Skeletal muscle cell (primary cell): ENCODE data around the gene GPER1.
"Not testable (repeated sequence)": the region's sequence is repeated elsewhere in the genome, so short reads cannot be mapped to it uniquely, and the experiment has no call there.

ENCODE experiments used
- DNase-seq: peaks from one replicate; pipeline ENCODE4 v3.0.0-alpha.2; 2010; ENCODE audit warnings: low read depth
- H3K4me3 ChIP-seq: 2 replicates; pipeline ENCODE4 v1.5.1; 2011; ENCODE audit warnings: low read depth, mild to moderate bottlenecking, control low read depth, low read length, moderate library complexity

GPER1 gene

DNA sequence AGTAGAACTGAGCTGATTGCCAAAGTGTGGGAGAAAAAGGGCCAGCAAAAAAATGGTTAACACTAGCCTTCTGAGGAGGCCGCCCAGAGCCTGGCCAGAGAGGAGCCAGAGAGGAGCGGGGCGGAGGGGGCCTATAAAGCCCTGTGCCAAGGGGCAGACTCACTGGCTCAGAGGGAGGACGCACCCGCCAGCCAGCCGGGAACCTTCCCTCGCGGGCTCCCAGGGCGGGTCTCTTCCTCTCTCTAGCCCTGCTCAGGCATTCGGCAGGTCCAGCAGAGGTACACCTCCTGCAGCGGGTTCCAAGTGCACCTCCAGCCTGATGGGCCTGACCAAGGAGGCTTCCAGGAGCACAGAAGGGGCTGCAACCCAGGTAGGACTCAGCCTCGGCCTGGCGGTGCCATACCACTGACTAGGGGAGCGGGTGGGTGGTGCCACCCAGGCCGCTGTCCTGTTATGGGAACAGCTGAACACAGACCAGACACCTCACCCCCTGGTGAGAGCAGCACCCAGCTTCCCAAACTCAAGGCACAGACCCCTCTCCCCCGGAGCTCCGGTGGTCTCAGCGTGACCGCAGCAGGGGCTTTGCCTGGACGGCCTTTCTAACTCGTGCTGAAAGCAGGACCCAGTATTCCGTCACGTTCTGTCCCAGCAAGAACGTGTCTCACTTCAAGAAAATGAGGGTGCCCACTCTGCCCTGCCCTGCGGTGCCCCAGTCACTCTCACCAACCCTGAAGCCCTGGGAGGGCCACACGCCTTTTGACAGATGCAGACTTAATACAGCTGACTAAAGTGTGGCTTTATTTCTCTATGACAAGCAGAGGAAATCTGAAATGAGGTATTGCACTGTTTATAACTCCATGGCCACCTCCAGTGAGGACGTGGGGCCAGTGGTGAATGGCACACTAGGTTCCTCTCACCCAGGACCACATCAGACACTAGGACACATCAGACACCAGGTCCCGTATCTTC, at the start of gene GPER1:
GPER1 (plus strand) TSS at position 162 of the 969 bp plus-strand sequence. CDS start 3,616 bp downstream, outside the sequence.
- peak within 1 kb of the TSS; percentile 50 for H3K4me3 ChIP-seq
- DNase-seq = no peak

DNA sequence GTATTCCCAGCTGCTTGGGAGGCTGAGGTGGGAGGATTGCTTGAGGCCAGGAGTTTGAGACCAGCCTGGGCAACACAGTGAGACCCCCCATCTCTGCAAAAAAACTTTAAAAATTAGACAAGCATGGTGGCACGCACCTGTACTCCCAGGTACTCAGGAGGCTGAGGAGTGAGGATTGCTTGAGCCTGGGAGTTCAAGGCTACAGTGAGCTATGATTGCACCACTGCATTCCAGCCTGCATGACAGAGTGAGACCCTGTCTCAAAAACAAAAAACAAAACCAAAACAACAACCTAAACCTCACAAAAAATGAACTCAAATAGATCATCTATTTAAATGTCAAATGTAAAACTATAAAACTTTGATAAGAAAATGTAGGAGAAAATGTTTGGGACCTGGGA, 47.7 kb upstream of the GPER1 start:
- DNase-seq, H3K4me3 ChIP-seq: not testable (repeated sequence)

DNA sequence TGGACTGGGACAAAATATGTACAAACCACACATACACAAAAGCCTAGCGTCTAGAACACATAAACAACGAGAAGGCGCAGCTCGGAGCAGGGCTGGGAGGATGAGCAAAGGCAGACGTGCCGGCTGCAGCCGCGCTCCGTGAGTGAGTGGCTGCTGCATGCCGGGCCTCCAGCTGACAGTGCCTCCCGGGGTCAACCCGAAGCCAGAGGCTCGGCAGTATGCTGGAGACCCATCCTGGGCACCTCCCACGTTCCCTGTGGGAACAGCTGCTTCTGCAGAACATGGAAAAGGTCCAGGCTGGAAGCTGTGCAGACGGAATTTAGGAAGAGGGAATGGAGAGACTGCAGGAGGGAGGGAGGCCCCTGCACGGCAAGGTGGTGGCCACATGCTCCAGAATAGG, 47.1 kb upstream of the GPER1 start:
- H3K4me3 ChIP-seq = no peak overlapping the region
- DNase-seq = peak; percentile 45

DNA sequence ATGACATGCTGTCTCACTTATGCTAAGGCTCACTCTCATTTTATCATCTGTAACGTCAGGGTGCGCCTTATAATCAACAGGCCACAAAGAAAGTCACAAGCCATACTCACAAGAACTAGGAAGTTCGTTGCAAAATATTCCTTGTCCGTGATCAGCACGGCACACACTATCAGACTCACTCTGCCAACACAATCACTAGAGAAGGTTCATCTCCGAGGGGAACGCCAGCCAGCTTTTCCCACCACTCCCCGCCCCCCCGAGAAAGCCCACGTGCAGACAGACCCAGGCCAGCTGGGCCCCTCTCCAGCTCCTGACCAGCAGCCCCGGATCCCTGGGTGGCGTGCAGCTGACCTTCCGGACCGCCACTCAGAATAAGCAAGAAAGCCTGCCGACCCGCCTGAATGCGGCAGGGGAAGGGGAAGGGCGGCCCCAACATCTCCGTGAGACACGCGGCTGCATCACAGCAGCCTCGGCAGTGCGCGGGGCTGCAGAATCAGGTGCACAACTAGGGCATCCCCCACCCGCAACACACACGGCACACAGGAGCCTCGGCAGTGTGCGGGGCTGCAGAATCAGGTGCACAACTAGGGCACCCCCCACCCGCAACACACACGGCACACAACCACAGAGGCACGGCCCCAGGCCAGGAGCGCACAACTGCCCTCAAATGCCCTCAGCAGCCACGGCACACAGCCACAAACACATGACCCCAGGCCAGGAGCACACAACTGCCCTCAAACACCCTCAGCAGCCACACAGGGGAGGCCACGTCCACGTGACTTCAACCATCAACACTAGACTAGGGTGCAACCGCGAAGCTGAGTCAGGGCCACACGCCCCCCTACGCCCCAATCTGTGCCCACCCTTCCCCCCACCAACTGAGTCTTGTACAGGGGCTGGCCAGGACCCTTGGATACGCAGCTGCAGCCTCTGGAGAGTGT, 46.1 kb upstream of the GPER1 start:
- H3K4me3 ChIP-seq = no peak overlapping the region
- no peak for DNase-seq

DNA sequence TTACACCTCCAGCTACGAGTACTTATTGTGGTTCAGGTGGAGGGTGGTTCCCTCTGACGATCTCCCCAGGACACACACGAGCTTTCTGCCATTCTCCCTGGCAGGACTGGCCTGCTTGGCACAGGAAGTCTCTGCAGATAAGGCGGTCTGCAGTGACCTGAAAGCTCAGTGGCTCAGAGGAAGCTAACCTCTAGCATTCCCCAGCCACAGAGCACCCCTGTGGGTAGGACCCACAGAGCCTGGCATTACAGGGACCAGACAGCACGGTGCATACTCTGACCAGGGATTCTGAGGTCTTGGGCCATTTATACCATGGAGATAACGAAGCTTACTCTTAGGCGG, 45.5 kb upstream of the GPER1 start:
- H3K4me3 ChIP-seq = no peak overlapping the region
- DNase-seq = no peak

DNA sequence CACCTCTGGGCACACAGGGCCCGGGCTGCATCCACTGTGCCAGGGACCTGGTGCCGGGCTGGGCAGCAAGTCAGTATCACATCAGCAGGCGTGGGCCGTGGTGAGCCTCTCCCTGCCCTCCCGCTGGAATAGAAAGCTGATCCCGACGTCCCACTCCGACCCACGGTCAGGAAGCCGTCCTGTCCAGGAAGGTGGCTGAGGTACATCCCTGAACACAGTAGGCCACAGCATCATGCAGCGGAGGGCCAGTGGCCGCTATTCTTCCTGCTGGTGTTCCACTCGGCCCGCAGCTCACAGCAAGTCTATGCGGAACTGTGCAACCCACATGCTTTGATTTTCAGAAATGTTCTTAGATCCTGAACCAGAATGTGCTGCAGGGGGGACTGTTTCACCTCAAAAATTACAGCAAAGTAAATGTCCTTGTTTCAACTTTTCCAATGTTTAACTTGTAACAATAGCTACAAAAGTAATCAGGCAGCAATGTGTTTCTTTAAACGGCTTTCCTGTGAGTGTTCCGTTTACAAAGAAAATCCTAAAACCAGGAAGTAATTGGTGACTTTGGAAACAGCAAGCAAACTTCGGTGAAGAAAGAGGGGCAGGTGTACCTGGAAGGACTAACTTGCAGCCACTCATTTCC, 44.2 kb upstream of the GPER1 start:
- no peak for DNase-seq
- H3K4me3 ChIP-seq = peak overlapping the region; percentile 37

DNA sequence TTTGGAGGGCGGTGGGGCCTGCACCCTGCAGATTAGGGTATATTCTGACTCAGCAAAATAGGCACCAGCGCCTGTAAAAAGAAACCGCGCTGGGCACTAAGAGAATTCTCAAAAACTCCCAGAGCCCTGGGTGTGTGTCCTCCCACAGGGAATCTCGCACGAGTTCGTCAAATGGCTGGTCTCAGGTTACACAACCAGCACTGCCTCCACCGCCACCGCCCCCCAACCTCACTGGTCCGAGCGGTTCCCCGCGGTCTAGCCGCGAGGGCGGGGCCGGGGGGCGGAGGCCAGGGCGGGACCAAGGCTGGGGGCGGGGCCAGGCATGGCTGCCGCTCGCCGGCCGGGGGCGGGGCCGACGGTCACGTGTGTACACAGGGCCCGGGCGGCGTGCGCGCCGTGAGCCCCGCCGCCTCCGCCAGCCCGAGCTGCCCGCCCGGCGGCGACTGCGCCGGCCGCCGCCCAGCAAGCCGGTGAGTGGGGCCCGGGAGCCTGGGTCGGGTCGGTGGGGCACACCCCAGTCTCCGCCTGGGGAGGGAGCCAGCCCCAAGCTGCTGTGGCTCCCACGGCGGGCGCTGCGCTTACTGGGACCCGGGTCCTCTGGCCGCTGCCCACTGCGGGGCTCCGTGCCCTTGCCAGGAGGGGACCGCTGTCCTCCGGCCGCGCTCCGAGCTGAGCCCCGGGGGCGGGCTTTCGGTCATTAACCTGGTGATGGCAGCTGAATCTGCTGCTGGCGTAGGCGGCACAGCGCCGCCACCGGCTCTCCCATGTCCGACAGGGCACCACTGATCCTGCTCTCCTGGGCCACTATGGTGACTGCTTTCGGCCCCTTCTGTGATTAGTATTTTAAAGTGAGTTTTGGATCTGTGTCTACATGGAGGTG, 43.5 kb upstream of the GPER1 start, which contains the start of gene GPR146:
GPR146 (plus strand) TSS at position 358 of the 880 bp plus-strand sequence. CDS start 12,970 bp downstream, outside the sequence.
- peak; percentile 87 for DNase-seq

DNA sequence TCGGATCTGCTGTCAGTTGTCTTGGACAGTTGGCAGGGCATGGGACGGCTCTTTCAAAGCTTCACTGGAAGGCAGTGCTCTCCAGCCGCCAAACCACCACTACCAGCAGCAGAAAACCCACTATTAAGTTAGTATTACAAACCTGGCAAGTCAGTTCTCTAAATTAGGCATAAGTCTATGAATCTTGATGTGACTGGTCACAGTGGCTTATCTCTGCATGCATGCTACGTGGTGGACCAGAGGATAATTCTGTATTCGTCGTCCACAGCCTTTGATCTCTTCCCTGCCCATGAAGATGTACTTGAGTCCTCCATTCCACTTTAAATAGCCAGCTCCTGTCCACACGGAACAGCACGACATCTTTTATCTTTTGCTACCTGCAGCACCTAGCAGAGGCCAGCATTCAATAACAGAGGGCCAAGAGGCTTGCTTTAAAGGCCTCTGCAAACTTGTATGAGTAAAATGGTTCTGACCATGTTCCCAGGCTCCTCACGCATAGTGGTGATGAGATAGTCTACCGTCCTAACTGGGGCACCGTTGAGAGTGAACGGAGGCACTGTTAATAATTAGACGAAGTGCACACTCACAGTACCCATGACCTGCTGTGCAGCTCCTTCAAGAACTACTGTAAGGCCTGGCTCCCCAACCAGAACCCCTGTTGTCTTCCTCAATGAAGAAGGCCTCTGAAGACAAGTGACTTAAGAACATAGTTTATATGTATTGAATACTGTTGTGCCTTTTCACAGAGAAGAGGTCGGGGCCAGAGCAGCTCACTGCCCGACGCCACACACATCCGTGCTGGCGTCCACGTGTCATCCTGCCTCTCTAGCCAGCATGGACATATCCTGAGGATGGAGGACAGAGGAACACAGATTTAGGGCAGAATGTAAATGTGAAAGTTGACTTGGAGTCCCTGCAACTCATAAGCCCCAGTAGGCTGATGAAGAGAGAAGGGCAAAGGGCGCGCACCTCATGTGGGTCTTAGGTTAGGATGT, 42.5 kb upstream of the GPER1 start:
- no peak for DNase-seq
- peak overlapping the region; percentile 69 for H3K4me3 ChIP-seq

More for the DNA sequence above, 43.5 kb upstream of the GPER1 start, which contains the start of gene GPR146:
- peak within 1 kb of the TSS; percentile 69 for H3K4me3 ChIP-seq

DNA sequence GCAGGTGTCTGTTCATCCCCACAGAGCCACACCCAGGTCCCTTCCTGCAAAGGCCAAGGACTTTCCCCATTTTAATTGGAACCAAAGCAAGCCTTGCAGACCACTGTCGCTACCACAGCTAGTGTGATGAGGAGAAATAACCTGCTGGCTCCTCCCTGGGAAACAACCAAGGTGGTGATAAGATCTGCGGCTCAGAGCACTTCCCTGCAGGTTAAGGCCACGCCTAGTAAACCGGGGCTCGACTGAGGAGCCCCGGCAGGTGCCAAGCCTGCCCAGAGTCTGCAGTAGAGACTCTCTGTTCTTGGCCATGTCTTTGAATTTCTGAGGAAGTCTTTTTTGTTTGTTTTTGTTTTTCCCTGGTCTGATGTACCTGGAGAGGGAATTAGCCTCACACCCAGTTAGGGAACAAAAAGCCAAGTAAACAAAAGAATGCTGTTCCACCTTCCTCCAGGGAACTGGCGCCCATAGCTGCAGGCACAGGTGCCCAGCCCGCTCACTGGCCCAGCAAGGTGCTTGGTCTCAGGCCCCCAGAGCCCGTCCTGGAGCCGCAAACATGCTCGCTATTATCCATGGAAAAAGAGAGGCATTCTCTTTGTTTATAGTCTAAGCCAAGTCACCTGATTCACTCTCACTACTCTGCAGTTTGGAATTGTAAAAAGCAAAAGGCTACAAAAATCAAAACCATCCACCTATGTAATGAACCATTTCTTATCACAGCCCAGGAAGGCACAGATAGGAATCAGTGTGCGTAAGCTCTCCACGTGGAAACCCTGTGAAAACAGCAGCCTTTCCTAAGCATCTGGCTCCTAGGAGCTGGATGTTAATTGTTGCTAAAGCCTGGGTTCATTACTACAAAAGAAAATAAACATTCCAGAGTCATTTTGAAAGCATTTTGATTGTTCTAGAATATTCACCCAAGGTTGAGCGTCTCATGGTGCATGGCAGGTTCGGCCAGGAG, 40.9 kb upstream of the GPER1 start:
- no peak overlapping the region for H3K4me3 ChIP-seq
- DNase-seq = no peak

DNA sequence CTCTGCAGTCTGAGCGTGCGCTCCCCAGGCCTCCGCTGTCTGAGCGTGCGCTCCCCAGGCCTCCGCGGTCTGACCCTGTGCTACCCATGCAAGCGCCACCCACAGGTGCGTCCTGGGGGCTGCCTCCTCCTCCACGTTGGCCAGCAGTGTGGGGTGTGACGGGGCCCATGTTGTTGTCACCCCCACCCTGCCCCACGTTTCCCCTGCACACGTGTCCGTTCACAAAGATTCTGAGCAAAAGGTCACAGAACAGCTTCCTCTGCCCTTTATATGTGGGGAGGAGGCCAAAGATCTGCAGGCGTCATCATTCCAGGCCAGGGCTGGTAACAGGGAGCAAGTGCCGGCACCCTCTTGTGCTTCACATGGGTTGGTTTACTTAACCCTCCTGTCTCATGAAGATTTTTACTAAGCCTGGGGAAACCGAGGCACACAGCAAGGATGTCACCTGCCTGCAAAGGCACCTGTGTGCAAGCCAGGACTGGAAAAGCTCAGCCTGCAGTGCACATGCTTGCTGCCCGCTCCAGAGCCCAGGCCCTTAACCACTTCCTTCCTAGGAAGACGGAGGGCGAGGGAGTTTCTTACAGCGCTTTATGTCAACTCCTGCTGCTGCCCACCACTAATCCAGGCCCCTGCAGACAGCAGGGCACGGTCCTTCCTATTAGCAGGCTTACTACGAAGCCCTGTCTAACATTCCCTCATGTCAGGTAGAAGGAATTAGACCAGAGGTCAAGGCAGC, 38.7 kb upstream of the GPER1 start:
- H3K4me3 ChIP-seq = no peak overlapping the region
- no peak for DNase-seq

DNA sequence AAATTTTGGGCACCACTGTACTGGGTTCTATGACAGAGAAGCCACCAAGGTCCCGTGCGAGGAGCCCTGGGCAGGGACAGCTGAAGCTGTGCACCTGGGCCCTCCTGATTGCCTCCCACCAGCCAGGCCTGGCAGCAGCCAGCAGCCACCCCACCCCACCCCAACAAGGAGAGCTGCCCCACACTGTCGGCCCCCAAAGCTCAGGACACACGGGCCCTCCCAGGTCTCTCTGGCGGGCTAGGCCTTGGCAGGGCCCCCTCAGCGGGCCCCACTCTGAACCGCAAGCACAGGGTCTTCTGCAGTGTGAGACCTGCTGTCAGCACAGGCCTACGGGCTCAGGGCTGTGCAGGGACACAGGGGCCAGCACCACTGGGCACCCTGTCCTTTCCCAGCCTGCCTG, 38.1 kb upstream of the GPER1 start:
- DNase-seq = no peak
- H3K4me3 ChIP-seq = no peak overlapping the region

DNA sequence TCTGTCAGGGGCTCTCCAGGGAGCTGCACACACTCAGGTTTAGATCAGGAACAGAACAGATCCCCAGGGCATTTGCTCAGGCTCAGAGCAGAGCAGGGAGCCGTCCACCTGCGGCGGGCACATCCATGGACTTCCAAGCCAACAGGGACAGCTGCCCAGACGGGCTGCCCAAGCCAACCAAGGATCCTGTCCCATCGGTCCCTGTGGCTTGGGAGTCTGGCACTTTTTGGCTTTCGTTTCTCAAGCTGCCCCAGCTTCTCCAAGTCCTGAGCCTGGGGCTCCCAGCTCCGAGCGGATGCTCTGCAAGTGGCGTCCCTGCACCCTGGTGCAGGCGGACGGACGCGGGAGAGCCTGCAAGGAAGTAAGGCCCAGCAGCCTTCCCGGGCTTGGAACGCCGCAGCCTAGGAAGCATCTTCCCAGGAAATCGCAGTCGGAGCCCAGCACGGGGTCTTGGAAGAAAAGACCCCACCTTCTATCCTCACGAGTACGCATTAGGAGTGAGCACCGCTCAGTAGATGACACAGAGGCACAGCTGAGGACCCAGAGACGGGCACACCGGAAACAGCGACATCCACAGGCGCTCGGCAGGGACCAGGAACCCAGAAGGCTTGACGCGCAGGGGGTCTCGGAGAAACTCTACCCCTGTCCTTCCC, 37.5 kb upstream of the GPER1 start:
- no peak overlapping the region for H3K4me3 ChIP-seq
- DNase-seq = no peak

DNA sequence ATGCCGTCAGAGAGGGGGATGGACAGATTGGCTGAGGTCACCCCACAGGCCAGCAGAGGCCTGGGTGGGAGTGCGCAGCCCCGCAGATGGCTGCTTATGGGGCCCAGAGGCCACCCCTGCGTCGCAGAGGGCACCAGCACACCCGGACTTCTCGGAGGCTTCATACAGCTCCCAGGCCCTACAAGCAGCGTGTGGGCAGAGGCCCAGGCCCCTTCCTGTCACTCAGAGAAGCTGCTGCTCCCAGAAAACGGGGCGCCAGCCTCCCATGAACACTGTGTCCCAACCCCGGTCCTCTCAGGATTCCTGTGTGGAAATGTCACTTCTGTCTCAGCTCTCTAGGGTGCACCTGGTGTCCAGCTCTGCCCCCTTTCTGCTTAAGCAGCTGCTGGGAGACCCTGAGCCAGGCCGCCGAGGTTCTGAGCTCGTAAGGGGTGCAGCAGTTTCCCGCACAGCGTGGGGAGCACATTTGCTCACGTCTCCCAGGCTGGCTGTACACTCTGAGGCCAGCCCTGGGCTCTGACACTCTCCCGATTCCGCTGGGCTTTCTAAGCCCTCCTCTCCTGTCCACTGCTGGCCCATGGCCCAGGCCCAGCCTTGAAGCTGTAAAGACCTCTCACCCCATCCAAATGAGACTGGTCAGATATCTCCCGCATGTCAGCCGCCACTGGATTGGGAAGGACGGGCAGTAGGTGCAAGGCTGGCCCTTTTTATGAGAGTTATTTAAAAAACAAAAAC, 36.8 kb upstream of the GPER1 start:
- DNase-seq = no peak
- no peak overlapping the region for H3K4me3 ChIP-seq

DNA sequence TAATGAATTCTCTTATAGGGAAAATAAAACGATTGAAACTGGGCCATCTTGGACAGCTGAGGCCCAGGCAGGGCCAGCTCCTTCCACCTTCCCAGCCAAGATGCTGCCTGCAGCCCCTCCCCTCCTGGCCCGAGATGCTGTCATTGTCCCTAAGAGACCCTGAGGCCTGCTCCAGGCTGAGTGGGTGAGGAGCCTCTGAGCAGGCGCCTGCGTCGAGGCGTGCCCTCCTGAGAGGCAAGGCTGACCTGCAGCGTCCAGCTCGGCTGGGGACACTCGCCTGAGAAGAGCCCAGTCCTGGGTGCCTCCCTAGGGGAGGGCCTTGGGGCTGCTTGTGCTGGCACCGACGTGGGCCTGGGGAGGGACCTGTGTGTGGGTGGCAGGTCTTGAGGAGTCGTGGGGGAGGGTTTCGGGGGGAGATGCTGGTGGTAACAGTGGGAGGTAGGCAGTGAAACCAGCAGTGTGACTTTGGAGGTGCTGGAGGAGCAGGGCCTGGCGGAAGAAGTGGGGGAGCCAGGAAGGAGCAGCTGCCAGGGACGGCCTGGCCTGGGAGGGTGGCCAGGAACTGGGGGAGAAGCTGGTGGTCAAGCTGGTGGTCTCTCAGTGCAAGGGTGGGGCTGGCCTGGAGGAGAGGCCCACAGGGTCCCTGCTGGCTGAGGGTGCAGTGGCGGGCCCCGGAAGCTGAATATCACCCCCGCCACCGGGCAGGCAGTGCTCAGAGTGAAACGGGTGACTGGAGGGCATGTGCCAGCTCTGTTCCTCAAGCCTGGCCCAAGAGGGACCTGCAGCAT, 35.7 kb upstream of the GPER1 start:
- DNase-seq = no peak
- H3K4me3 ChIP-seq = no peak overlapping the region
